Thyroid gland (tissue), 4 donors: ENCODE data around the gene PLEKHN1.

Experiments
- CTCF ChIP-seq, 6 experiments: fragments of 200-600 bp in 3 of 6; fragments of 450-650 bp in 3 of 6; sonication (generic) in 3 of 6; IDR thresholded peaks; one replicate each; pipeline ENCODE4 v1.5.1; 2016 to 2019; ENCODE audit warnings: antibody characterized with exemption in 6 of 6, mild to moderate bottlenecking in 2 of 6, inconsistent platforms in 1 of 6, moderate library complexity in 1 of 6
- POLR2A ChIP-seq, 2 donors: fragments of 450-650 bp; IDR thresholded peaks; one replicate each; pipeline ENCODE4 v1.6.1; 2017; ENCODE audit warnings: antibody characterized with exemption in 2 of 2, mild to moderate bottlenecking in 2 of 2, moderate library complexity in 1 of 2

- TF ChIP-seq CTCF (IDR thresholded peaks at IDR 0.05), result no peak
- TF ChIP-seq POLR2A (IDR thresholded peaks at IDR 0.05), result no peak
Observed at GRCh38 chr1:967466-968343, 1.4 kb downstream of the PLEKHN1 start.
